Measurements from ENCODE around the gene ABCA13. TPM values are rescaled to one million over a fixed set of nuclear protein-coding genes. Genes with fewer than 3 reads are reported as not detected.

Gene ABCA13
- total and polyA plus RNA-seq, 2 donors from 2014 or later: 0.62 to 6.0 TPM

DNA sequence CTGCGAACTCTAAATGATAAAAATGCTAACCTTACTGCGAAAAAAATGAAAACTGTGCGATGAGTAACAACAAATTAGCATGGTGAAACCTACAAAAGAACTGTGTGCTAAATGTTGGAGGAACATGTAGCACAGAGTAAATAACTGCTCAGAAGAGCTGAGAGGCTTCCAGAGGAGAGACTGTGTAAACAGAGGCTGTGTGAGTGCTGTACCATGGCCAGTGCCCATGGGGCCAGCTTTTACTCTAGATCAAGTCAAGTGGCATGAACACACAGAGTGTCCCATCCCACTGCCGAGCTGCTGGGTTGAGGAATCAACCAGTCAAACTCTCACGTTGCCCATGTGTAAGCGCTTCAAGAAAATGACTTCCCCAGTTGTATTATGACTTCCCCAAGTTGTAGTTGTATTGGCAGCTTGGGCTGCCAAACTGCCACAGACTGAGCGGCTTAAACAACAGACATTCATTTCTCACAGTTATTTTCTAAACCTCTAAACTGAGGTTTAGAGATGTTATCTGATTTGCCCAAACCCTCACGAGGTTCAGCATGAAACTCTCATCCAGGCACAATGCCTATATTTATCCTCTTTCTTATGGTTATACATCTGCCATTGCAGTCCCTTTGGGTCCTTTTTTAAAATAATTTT is 270.7 kb downstream of the ABCA13 start:
- DNase-seq (no peak), FAIRE-seq (no peak)
- no peak for TF ChIP-seq CTCF (IDR thresholded peaks at IDR 0.05; ENCODE audit: borderline replicate concordance, extremely low read depth, insufficient read depth)
- Histone ChIP-seq H3K9ac (ENCODE audit: low read length in 3 of 3) (no peak overlapping the region), H3K27me3 (ENCODE audit: control insufficient read depth, insufficient read depth, low read length) (no peaks in the 10 kb centered on the region), H3K4me3 (ENCODE audit: low read length in 3 of 3) (no peak overlapping the region), H3K4me1 (ENCODE audit: control insufficient read depth in 2 of 3, insufficient read depth in 2 of 3, low read depth in 1 of 3, low read length in 3 of 3) (no peaks in the 10 kb centered on the region), H3K9me3 (ENCODE audit: control insufficient read depth in 2 of 3, insufficient read depth in 1 of 3, low read length in 3 of 3) (no peaks in the 10 kb centered on the region), H3K27ac (ENCODE audit: low read depth in 2 of 2, low read length in 2 of 2) (no peak overlapping the region), H3K36me3 (ENCODE audit: control insufficient read depth in 2 of 3, insufficient read depth in 3 of 3, low read length in 3 of 3) (no peaks in the 10 kb centered on the region)
- intact Hi-C loops (cut with DNase I): no loop called here

DNA sequence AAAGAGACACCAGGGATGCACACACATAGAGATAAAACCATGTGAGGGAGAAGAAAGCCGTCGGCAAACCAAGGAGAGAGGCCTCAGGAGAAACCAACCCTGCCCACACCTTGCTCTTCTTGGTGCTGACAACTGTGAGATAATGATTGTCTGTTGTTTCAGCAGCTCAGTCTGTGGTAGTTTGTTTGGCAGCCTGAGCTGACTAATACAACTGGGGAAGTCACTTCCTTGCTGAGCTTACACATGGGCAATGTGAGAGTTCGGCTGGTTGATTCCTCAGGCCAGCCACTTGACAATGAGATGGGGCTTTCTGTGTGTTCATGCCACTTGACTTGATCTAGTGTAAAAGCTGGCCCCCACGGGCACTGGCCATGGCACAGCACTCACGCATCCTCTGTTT is 271.8 kb downstream of the ABCA13 start:
- no peak for TF ChIP-seq CTCF (IDR thresholded peaks at IDR 0.05; ENCODE audit: borderline replicate concordance, extremely low read depth, insufficient read depth)
- Histone ChIP-seq H3K4me3 (ENCODE audit: low read length in 3 of 3) (no peak overlapping the region), H3K27ac (ENCODE audit: low read depth in 2 of 2, low read length in 2 of 2) (no peak overlapping the region), H3K27me3 (ENCODE audit: control insufficient read depth, insufficient read depth, low read length) (no peaks in the 10 kb centered on the region), H3K9me3 (ENCODE audit: control insufficient read depth in 2 of 3, insufficient read depth in 1 of 3, low read length in 3 of 3) (no peaks in the 10 kb centered on the region), H3K4me1 (ENCODE audit: control insufficient read depth in 2 of 3, insufficient read depth in 2 of 3, low read depth in 1 of 3, low read length in 3 of 3) (no peaks in the 10 kb centered on the region), H3K9ac (ENCODE audit: low read length in 3 of 3) (no peak overlapping the region), H3K36me3 (ENCODE audit: control insufficient read depth in 2 of 3, insufficient read depth in 3 of 3, low read length in 3 of 3) (no peaks in the 10 kb centered on the region)
- DNase-seq: no peak
- FAIRE-seq: no peak
- intact Hi-C loops (cut with DNase I): no loop called here

DNA sequence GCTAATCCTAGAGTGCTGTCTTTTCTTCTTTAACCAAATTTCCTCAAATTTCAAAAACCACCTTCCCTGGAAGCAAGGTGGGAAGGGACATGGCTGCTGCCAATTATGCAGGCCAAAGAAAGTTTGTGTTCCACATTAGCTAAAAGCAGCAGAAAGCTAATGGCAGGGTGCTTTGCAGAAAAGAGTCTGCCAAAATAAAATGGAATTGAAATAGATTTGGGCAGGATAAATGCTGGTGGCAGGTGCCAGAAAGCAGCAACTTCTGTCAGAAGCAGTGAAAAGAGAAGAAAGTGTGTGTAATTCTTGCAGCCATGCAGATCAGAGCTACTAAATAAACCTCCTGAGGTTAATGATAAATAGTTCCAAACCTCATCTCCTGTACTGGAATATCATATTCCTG is 275.5 kb downstream of the ABCA13 start:
- intact Hi-C loops (cut with DNase I): no loop called here
- H3K4me3 ChIP-seq (ENCODE audit: low read length in 3 of 3): no peak overlapping the region
- FAIRE-seq: no peak
- no peaks in the 10 kb centered on the region for H3K9me3 ChIP-seq (ENCODE audit: control insufficient read depth in 2 of 3, insufficient read depth in 1 of 3, low read length in 3 of 3)
- no peak for TF ChIP-seq CTCF (IDR thresholded peaks at IDR 0.05; ENCODE audit: borderline replicate concordance, extremely low read depth, insufficient read depth)
- no peak overlapping the region for H3K9ac ChIP-seq (ENCODE audit: low read length in 3 of 3)
- no peaks in the 10 kb centered on the region for H3K27me3 ChIP-seq (ENCODE audit: control insufficient read depth, insufficient read depth, low read length)
- no peaks in the 10 kb centered on the region for H3K4me1 ChIP-seq (ENCODE audit: control insufficient read depth in 2 of 3, insufficient read depth in 2 of 3, low read depth in 1 of 3, low read length in 3 of 3)
- no peak for DNase-seq
- no peaks in the 10 kb centered on the region for H3K36me3 ChIP-seq (ENCODE audit: control insufficient read depth in 2 of 3, insufficient read depth in 3 of 3, low read length in 3 of 3)
- H3K27ac ChIP-seq (ENCODE audit: low read depth in 2 of 2, low read length in 2 of 2): no peak overlapping the region

- Histone ChIP-seq H3K9me3 (ENCODE audit: control insufficient read depth in 2 of 3, insufficient read depth in 1 of 3, low read length in 3 of 3) (no peaks in the 10 kb centered on the region), H3K4me1 (ENCODE audit: control insufficient read depth in 2 of 3, insufficient read depth in 2 of 3, low read depth in 1 of 3, low read length in 3 of 3) (no peaks in the 10 kb centered on the region), H3K36me3 (ENCODE audit: control insufficient read depth in 2 of 3, insufficient read depth in 3 of 3, low read length in 3 of 3) (no peaks in the 10 kb centered on the region), H3K27me3 (ENCODE audit: control insufficient read depth, insufficient read depth, low read length) (no peaks in the 10 kb centered on the region), H3K4me3 (ENCODE audit: low read length in 3 of 3) (no peak overlapping the region), H3K9ac (ENCODE audit: low read length in 3 of 3) (no peak overlapping the region), H3K27ac (ENCODE audit: low read depth in 2 of 2, low read length in 2 of 2) (no peak overlapping the region)
- intact Hi-C loops (cut with DNase I): no loop called here
- DNase-seq: no peak
- FAIRE-seq: no peak
- TF ChIP-seq CTCF (IDR thresholded peaks at IDR 0.05; ENCODE audit: borderline replicate concordance, extremely low read depth, insufficient read depth): no peak
These were observed 281.0 kb downstream of the ABCA13 start for GRCh38 chr7:48452218-48452617.
